ENCODE data around the gene AEN. TPM values are rescaled to one million over a fixed set of nuclear protein-coding genes. Genes with fewer than 3 reads are reported as not detected.
A peak's percentile ranks its signal among the peaks of the same experiment; 100 is the strongest.

AEN gene
- total and polyA plus RNA-seq, 2 of the 8 experiments (the other 6 are each of a cell fraction or from before 2014, with no cell fraction given) = 112 to 122 TPM

GRCh38 chr15:88617031-88617722 is 4.0 kb upstream of the AEN start:
- ChIA-PET POLR2A (ENCODE audit: partially characterized antibody) (interaction anchor here (1.3 to 7.0 kb wide), 3 partner anchors 11 to 21 kb away, joined by 5 to 61 read pairs (median 14); partner anchors contain the start of gene ISG20), CTCF (ENCODE audit: partially characterized antibody) (interaction anchor here (0.9 to 6.0 kb wide), 7 partner anchors 8 to 149 kb away, joined by 3 to 41 read pairs (median 4); partner anchors contain the start of genes MRPL46 and MRPS11)
- Histone ChIP-seq H3K23me2 (ENCODE audit: low read depth, low read length) (peaks cover 11% of the 10 kb centered on the region), H2BK12ac (ENCODE audit: low read depth, low read length) (no peak overlapping the region), H3K27me3 (replicated peaks in 1 of 4; ENCODE audit: control insufficient read depth in 3 of 4, extremely low read depth in 1 of 4, insufficient read depth in 3 of 4, low read length in 3 of 4) (peaks cover 0 to 11% (median 5%) of the 10 kb centered on the region in 4 experiments; a peak in 5 of 7 replicates), H4K8ac (ENCODE audit: extremely low read depth, insufficient read depth, low read length) (no peak overlapping the region), H4K20me1 (replicated peaks in 1 of 2; ENCODE audit: control insufficient read depth in 1 of 2, insufficient read depth in 2 of 2, low read length in 2 of 2) (peaks cover 2 to 4% of the 10 kb centered on the region in 2 experiments), H3K36me3 (ENCODE audit: control insufficient read depth in 2 of 4, insufficient read depth in 4 of 4, low read length in 3 of 4) (no peaks in the 10 kb centered on the region; a peak in 1 of 8 replicates), H4K5ac (ENCODE audit: insufficient read length, low read depth, low read length) (no peak overlapping the region), H3K4me1 (replicated peaks in 1 of 4; ENCODE audit: control insufficient read depth in 3 of 4, insufficient read depth in 4 of 4, low read length in 3 of 4) (peaks cover 12 to 20% (median 17%) of the 10 kb centered on the region in 4 experiments), H3K27ac (ENCODE audit: low read depth, low read length) (no peak overlapping the region), H2BK20ac (ENCODE audit: low read length) (peak overlapping the region; percentile 64; the same call in 1 of the 2 replicates), H4K91ac (replicated peaks; ENCODE audit: insufficient read length, low read length) (no peak overlapping the region), H3K9ac (replicated peaks in 1 of 4; ENCODE audit: extremely low read depth in 1 of 4, low read depth in 3 of 4, low read length in 3 of 4) (no peak overlapping the region), H2AFZ (ENCODE audit: low read length) (no peak overlapping the region), H3K23ac (ENCODE audit: insufficient read length) (no peak overlapping the region), H3K18ac (ENCODE audit: extremely low read depth, low read length) (no peak overlapping the region), H3K56ac (replicated peaks; ENCODE audit: insufficient read length, low read depth, low read length) (no peak overlapping the region), H3K79me1 (ENCODE audit: low read depth, low read length) (0 out of 2 replicates have a peak, but pooled peaks cover 2% of the 10 kb centered on the region), H3K4ac (replicated peaks; ENCODE audit: insufficient read length, low read depth, low read length) (no peak overlapping the region), H3K4me2 (ENCODE audit: insufficient read depth in 1 of 2, low read depth in 2 of 2, low read length in 2 of 2) (no peak overlapping the region), H3K79me2 (ENCODE audit: control insufficient read depth in 1 of 2, insufficient read depth in 2 of 2, low read length in 2 of 2) (peaks cover 9 to 10% of the 10 kb centered on the region in 2 experiments), H2AK5ac (ENCODE audit: low read depth, low read length) (no peak overlapping the region; the same call in 1 of the 2 replicates), H2BK120ac (replicated peaks; ENCODE audit: low read depth, low read length) (no peak overlapping the region), H3K4me3 (ENCODE audit: extremely low read depth in 1 of 4, insufficient read depth in 2 of 4, low read depth in 3 of 4, low read length in 4 of 4) (no peak overlapping the region), H2BK5ac (ENCODE audit: low read depth, low read length) (no peak overlapping the region), H2BK15ac (ENCODE audit: low read length) (no peak overlapping the region), H3K9me3 (ENCODE audit: insufficient read depth in 2 of 2, low read depth in 1 of 2, low read length in 1 of 2) (no peaks in the 10 kb centered on the region), H3K14ac (ENCODE audit: insufficient read length) (no peak overlapping the region)
- TF ChIP-seq RBBP5 (IDR thresholded peaks at IDR 0.05; ENCODE audit: borderline replicate concordance, low read depth, low read length) = no peak
- TF ChIP-seq KDM1A (IDR thresholded peaks at IDR 0.05; ENCODE audit: borderline replicate concordance, low read length) = peak; percentile 48; the same call in 1 of the 2 replicates
- WGBS, 2 experiments (ENCODE audit: extremely low coverage in 1 of 2, insufficient coverage in 1 of 2, insufficient read length in 1 of 2, insufficient replicate concordance in 2 of 2, low coverage in 1 of 2, low lambda C conversion rate in 2 of 2, missing lambda C conversion rate in 1 of 2) = 88% methylated on average over 8 of the region's 10 CpGs; no CpG with 5 or more reads in 1 of the 2 experiments
- DNase-seq (ENCODE audit: low read depth in 1 of 2, low spot score in 2 of 2) = peak in 1 of 2 experiments; percentile 20
- no peak for FAIRE-seq
